IMR-90 (cell line): ENCODE results near the gene MAGED1.

Source experiments
- BHLHE40 ChIP-seq: fragments of 150-350 bp; IDR thresholded peaks from 2 replicates; pipeline ENCODE4 v1.6.1; 2016; ENCODE audit warnings: mild to moderate bottlenecking, low read depth, low read length
- CEBPB ChIP-seq: IDR thresholded peaks from 2 replicates; pipeline ENCODE4 v1.6.1; 2012; ENCODE audit warnings: low read depth, low read length, improper control_type of control experiment
- MAFK ChIP-seq: IDR thresholded peaks from 2 replicates; pipeline ENCODE4 v1.6.1; 2012; ENCODE audit warnings: low read depth, low read length, improper control_type of control experiment
- MXI1 ChIP-seq: IDR thresholded peaks from 2 replicates; pipeline ENCODE4 v1.6.1; 2012; ENCODE audit warnings: low read depth, mild to moderate bottlenecking, low read length, moderate library complexity, borderline replicate concordance
- NFE2L2 ChIP-seq: fragments of 150-350 bp; IDR thresholded peaks from 2 replicates; pipeline ENCODE4 v1.6.1; 2016; ENCODE audit warnings: low read depth, mild to moderate bottlenecking, low read length
- POLR2A ChIP-seq: IDR thresholded peaks from 2 replicates; pipeline ENCODE4 v1.6.1; 2012; ENCODE audit warnings: mild to moderate bottlenecking, low read depth, low read length
- RAD21 ChIP-seq: IDR thresholded peaks from 2 replicates; pipeline ENCODE4 v1.6.1; 2012; ENCODE audit warnings: low read length, improper control_type of control experiment
- RFX5 ChIP-seq: IDR thresholded peaks from 2 replicates; pipeline ENCODE4 v1.8.0; 2012; ENCODE audit warnings: low read depth, mild to moderate bottlenecking, low read length, moderate library complexity
- SMC3 ChIP-seq: fragments of 150-350 bp; IDR thresholded peaks from 2 replicates; pipeline ENCODE4 v1.6.1; 2016; ENCODE audit warnings: low read depth, mild to moderate bottlenecking, antibody characterized with exemption, low read length, moderate library complexity
- TF ChIP-seq, protein P1 (sequence below): conservative IDR thresholded peaks from 2 replicates; pipeline ENCODE4 v1.5.1; 2012; ENCODE audit warnings: mild to moderate bottlenecking, low read depth, low read length, improper control_type of control experiment

DNA sequence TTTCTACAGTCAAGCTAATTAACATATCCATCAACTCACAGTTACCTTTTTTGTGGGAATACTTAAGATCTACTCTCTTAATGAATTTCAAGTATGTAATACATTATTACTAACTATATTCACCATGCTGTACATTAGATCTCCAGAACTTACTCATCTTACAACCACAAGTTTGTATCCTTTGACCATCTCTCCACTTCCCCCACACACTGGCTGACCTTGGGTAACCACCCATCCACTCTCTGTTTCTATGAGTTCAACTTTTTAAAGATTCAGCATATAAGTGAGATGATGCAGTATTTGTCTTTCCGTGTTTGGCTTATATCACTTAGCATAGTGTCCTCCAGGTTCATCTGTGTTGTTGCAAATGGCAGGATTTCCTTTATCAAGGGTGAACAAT, 30.5 kb upstream of the MAGED1 start:
- TF ChIP-seq, protein P1, sequence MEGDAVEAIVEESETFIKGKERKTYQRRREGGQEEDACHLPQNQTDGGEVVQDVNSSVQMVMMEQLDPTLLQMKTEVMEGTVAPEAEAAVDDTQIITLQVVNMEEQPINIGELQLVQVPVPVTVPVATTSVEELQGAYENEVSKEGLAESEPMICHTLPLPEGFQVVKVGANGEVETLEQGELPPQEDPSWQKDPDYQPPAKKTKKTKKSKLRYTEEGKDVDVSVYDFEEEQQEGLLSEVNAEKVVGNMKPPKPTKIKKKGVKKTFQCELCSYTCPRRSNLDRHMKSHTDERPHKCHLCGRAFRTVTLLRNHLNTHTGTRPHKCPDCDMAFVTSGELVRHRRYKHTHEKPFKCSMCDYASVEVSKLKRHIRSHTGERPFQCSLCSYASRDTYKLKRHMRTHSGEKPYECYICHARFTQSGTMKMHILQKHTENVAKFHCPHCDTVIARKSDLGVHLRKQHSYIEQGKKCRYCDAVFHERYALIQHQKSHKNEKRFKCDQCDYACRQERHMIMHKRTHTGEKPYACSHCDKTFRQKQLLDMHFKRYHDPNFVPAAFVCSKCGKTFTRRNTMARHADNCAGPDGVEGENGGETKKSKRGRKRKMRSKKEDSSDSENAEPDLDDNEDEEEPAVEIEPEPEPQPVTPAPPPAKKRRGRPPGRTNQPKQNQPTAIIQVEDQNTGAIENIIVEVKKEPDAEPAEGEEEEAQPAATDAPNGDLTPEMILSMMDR = no peak
- TF ChIP-seq BHLHE40 = no peak
- no peak for TF ChIP-seq POLR2A
- TF ChIP-seq SMC3 = no peak
- TF ChIP-seq CEBPB = no peak
- TF ChIP-seq RAD21 = no peak
- no peak for TF ChIP-seq RFX5
- TF ChIP-seq NFE2L2 = no peak
- TF ChIP-seq MAFK = no peak
- TF ChIP-seq MXI1 = no peak
